Retina (tissue), 1 donor: ENCODE measurements around the gene SMIM27.
A peak's percentile ranks its signal among the peaks of the same experiment; 100 is the strongest.
"Not testable (repeated sequence)": the region's sequence is repeated elsewhere in the genome, so short reads cannot be mapped to it uniquely, and the experiment has no call there.

Experiments
- DNase-seq: peaks from one replicate; pipeline ENCODE4 v3.0.0-alpha.2; 2016

The SMIM27 gene

GRCh38 chr9:32552172-32552872 lies at the start of gene SMIM27, which contains the start of gene TOPORS:
SMIM27 (plus strand) TSS chr9:32552327; CDS start chr9:32552435, 108 bp downstream.
TOPORS (minus strand) TSS chr9:32552586; CDS start chr9:32552436, 150 bp downstream.
- peak; percentile 98 for DNase-seq

GRCh38 chr9:32502464-32502863 lies 49.7 kb upstream of the SMIM27 start:
- DNase-seq = no peak

GRCh38 chr9:32503008-32503407 lies 49.1 kb upstream of the SMIM27 start:
- no peak for DNase-seq

GRCh38 chr9:32508728-32509127 lies 43.4 kb upstream of the SMIM27 start:
- no peak for DNase-seq

- no peak for DNase-seq
These were observed 35.9 kb upstream of the SMIM27 start for GRCh38 chr9:32516241-32516640.

- no peak for DNase-seq
These were observed 33.9 kb upstream of the SMIM27 start for GRCh38 chr9:32518276-32518675.

- no peak for DNase-seq
These were observed 28.2 kb upstream of the SMIM27 start for GRCh38 chr9:32523910-32524309.

- not testable (repeated sequence) for DNase-seq
These were observed 27.6 kb upstream of the SMIM27 start for GRCh38 chr9:32524558-32524891.

- peak; percentile 40 for DNase-seq
These were observed 27.0 kb upstream of the SMIM27 start for GRCh38 chr9:32524892-32525708.

- no peak for DNase-seq
These were observed 26.5 kb upstream of the SMIM27 start for GRCh38 chr9:32525709-32526030.

GRCh38 chr9:32526041-32526706 lies 26.0 kb upstream of the SMIM27 start, which contains the start of gene RIGI:
RIGI (minus strand) TSS chr9:32526196; CDS start chr9:32526166, 30 bp downstream.
- DNase-seq = peak; percentile 91

- no peak for DNase-seq
These were observed 25.4 kb upstream of the SMIM27 start for GRCh38 chr9:32526707-32527048.

- no peak for DNase-seq
These were observed 18.8 kb upstream of the SMIM27 start for GRCh38 chr9:32533336-32533735.

GRCh38 chr9:32533816-32534215 lies 18.3 kb upstream of the SMIM27 start:
- DNase-seq = no peak

- DNase-seq = no peak
These were observed 9.1 kb upstream of the SMIM27 start for GRCh38 chr9:32543047-32543446.

GRCh38 chr9:32545884-32546283 lies 6.2 kb upstream of the SMIM27 start:
- no peak for DNase-seq

GRCh38 chr9:32548213-32548612 lies 3.9 kb upstream of the SMIM27 start:
- not testable (repeated sequence) for DNase-seq

GRCh38 chr9:32550150-32550561 lies 2.0 kb upstream of the SMIM27 start:
- no peak for DNase-seq

GRCh38 chr9:32550562-32551275 lies 1.4 kb upstream of the SMIM27 start:
- peak; percentile 98 for DNase-seq

- no peak for DNase-seq
These were observed 663 bp upstream of the SMIM27 start for GRCh38 chr9:32551276-32552051.

- DNase-seq = no peak
These were observed 2.0 kb downstream of the SMIM27 start for GRCh38 chr9:32554107-32554506.

- DNase-seq = no peak
These were observed 2.5 kb downstream of the SMIM27 start for GRCh38 chr9:32554591-32554990.
